ENCODE measurements around the gene CFAP107.
"Not testable (repeated sequence)": the region's sequence is repeated elsewhere in the genome, so short reads cannot be mapped to it uniquely, and the experiment has no call there.

CFAP107 gene

GRCh38 chr1:12745992-12746323, at the start of gene CFAP107:
CFAP107 (plus strand) TSS chr1:12746200; CDS start chr1:12746431, 231 bp downstream.
- no peak for DNase-seq (ENCODE audit: low read depth)

- DNase-seq (ENCODE audit: low read depth): no peak
These were observed 49.3 kb upstream of the CFAP107 start for GRCh38 chr1:12696658-12697057.

- DNase-seq (ENCODE audit: low read depth): no peak
These were observed 48.6 kb upstream of the CFAP107 start for GRCh38 chr1:12697397-12697796.

- DNase-seq (ENCODE audit: low read depth): no peak
These were observed 42.1 kb upstream of the CFAP107 start for GRCh38 chr1:12703821-12704451.

GRCh38 chr1:12706061-12706460, 39.9 kb upstream of the CFAP107 start:
- DNase-seq (ENCODE audit: low read depth): no peak

GRCh38 chr1:12708396-12709090, 37.5 kb upstream of the CFAP107 start:
- no peak for DNase-seq (ENCODE audit: low read depth)

GRCh38 chr1:12709091-12709491, 36.9 kb upstream of the CFAP107 start:
- DNase-seq (ENCODE audit: low read depth): no peak

- DNase-seq (ENCODE audit: low read depth): no peak
These were observed 36.3 kb upstream of the CFAP107 start for GRCh38 chr1:12709696-12710095.

GRCh38 chr1:12711536-12711935, 34.5 kb upstream of the CFAP107 start:
- DNase-seq (ENCODE audit: low read depth): no peak

- no peak for DNase-seq (ENCODE audit: low read depth)
These were observed 33.9 kb upstream of the CFAP107 start for GRCh38 chr1:12712076-12712475.

- no peak for DNase-seq (ENCODE audit: low read depth)
These were observed 33.1 kb upstream of the CFAP107 start for GRCh38 chr1:12712929-12713328.

- not testable (repeated sequence) for DNase-seq (ENCODE audit: low read depth)
These were observed 32.3 kb upstream of the CFAP107 start for GRCh38 chr1:12713651-12714050.

- DNase-seq (ENCODE audit: low read depth): no peak
These were observed 31.1 kb upstream of the CFAP107 start for GRCh38 chr1:12714710-12715475.

GRCh38 chr1:12715896-12716437, 30.0 kb upstream of the CFAP107 start, which contains the start of gene AADACL3:
AADACL3 (plus strand) TSS chr1:12716110; CDS start chr1:12716177, 67 bp downstream.
- no peak for DNase-seq (ENCODE audit: low read depth)

GRCh38 chr1:12717301-12717838, 28.6 kb upstream of the CFAP107 start:
- no peak for DNase-seq (ENCODE audit: low read depth)

- no peak for DNase-seq (ENCODE audit: low read depth)
These were observed 23.4 kb upstream of the CFAP107 start for GRCh38 chr1:12722626-12723025.

- no peak for DNase-seq (ENCODE audit: low read depth)
These were observed 17.6 kb upstream of the CFAP107 start for GRCh38 chr1:12728391-12728790.

GRCh38 chr1:12730156-12730555, 15.8 kb upstream of the CFAP107 start:
- no peak for DNase-seq (ENCODE audit: low read depth)

GRCh38 chr1:12731084-12731483, 14.9 kb upstream of the CFAP107 start:
- not testable (repeated sequence) for DNase-seq (ENCODE audit: low read depth)

GRCh38 chr1:12734651-12735050, 11.3 kb upstream of the CFAP107 start:
- no peak for DNase-seq (ENCODE audit: low read depth)

GRCh38 chr1:12738934-12739333, 7.1 kb upstream of the CFAP107 start:
- DNase-seq (ENCODE audit: low read depth): no peak

GRCh38 chr1:12739613-12740012, 6.4 kb upstream of the CFAP107 start:
- DNase-seq (ENCODE audit: low read depth): no peak

Measured in stimulated activated CD8-positive, alpha-beta memory T cell treated with anti-CD3 and anti-CD28 coated beads, Interleukin-4, amount 100 ng/mL, for 24 hours (primary cell).